Activated naive CD8-positive, alpha-beta T cell treated with anti-CD3 and anti-CD28 coated beads, Interleukin-2, amount 10 ng/mL, durations not matched to agents 7 days and 5 days (primary cell): ENCODE data around the gene ARHGEF12. TPM values are rescaled to one million over a fixed set of nuclear protein-coding genes. Genes with fewer than 3 reads are reported as not detected.

Experiments
- ATAC-seq: fragments of 150-1000 bp; cut with Tn5 transposase; one replicate; pipeline ENCODE4 v1.10.0; 2021; ENCODE audit warnings: low read depth, moderate library complexity
- POLR2A ChIA-PET: fragments of 350-600 bp; sonication (Branson Sonifier 250); formaldehyde crosslinking; loops from one replicate; lab custom pipeline; 2021; ENCODE audit warnings: antibody characterized with exemption; lab: Charles Lee
- DNase-seq: peaks from one replicate; pipeline ENCODE4 v3.0.0; 2021
- H3K27ac Mint-ChIP-seq: one replicate; pipeline ENCODE4 v1.8.0; 2022; ENCODE audit warnings: mild to moderate bottlenecking, mixed read lengths
- H3K27me3 Mint-ChIP-seq: one replicate; pipeline ENCODE4 v1.8.0; 2022; ENCODE audit warnings: mild to moderate bottlenecking, moderate library complexity, mixed read lengths
- H3K36me3 Mint-ChIP-seq: one replicate; pipeline ENCODE4 v1.8.0; 2021; ENCODE audit warnings: mild to moderate bottlenecking, mixed read lengths
- H3K4me1 Mint-ChIP-seq: one replicate; pipeline ENCODE4 v1.8.0; 2021; ENCODE audit warnings: mixed read lengths
- H3K4me3 Mint-ChIP-seq: one replicate; pipeline ENCODE4 v1.8.0; 2022; ENCODE audit warnings: mild to moderate bottlenecking, moderate library complexity, mixed read lengths
- H3K9me3 Mint-ChIP-seq: one replicate; pipeline ENCODE4 v1.8.0; 2021; ENCODE audit warnings: mixed read lengths
- total RNA-seq, 2 experiments: library from RNA; stranded (reverse); gene quantifications; one replicate each; pipeline ENCODE4 v1.2.3, GENCODE V29; 2021

Gene ARHGEF12
- total RNA-seq, 2 experiments from 2014 or later, result 14.7 to 15.8 TPM

- H3K9me3 Mint-ChIP-seq, result no peaks in the 10 kb centered on the region
- H3K27ac Mint-ChIP-seq, result no peak overlapping the region
- H3K36me3 Mint-ChIP-seq, result peaks cover 24% of the 10 kb centered on the region
- no peaks in the 10 kb centered on the region for H3K27me3 Mint-ChIP-seq
- no peaks in the 10 kb centered on the region for H3K4me1 Mint-ChIP-seq
- DNase-seq, result no peak
- H3K4me3 Mint-ChIP-seq, result no peak overlapping the region
- POLR2A ChIA-PET, result no interaction called here
- ATAC-seq, result no peak
Measured at GRCh38 chr11:120448240-120448639, 112.0 kb downstream of the ARHGEF12 start.

DNA sequence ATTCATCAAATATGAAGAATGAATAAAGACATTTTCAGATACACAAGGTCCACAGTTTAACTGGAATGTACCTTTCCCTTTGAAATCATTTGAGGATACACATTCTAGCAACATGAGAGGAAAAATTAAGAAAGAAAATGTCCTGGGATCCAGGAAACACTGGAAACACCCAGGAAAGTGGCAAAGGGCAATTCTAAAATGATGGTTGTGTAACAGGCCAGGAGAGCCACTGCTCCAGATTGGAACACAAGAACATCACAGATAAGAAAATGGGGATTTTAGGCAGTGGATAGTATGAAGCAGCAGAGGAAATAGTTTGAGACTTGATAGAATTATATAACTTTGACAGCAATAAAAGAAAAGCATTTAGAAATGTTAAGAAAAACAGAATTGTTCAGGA, 119.3 kb downstream of the ARHGEF12 start:
- POLR2A ChIA-PET, result no interaction called here
- Mint-ChIP-seq H3K36me3 (peaks cover 25% of the 10 kb centered on the region), H3K9me3 (no peaks in the 10 kb centered on the region), H3K27ac (no peak overlapping the region), H3K4me3 (no peak overlapping the region), H3K27me3 (no peaks in the 10 kb centered on the region), H3K4me1 (peaks cover 2% of the 10 kb centered on the region)
- ATAC-seq (no peak), DNase-seq (no peak)

DNA sequence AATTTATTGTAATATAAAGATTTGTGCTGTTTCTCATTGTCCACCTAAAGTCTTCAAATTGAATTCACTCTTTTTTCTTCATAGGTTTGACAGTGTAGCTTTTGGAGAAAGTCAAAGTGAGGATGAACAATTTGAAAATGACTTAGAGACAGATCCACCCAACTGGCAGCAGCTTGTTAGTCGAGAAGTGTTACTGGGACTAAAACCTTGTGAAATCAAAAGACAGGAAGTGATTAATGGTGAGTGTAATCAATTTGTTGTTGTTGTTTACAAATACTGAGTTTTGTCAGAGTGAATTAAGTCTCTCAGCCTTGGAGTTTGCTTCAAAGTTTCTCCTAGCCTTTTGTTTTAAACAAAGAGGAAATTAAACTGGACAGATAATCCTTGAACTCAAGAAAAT, 121.8 kb downstream of the ARHGEF12 start:
- Mint-ChIP-seq H3K4me1 (peaks cover 2% of the 10 kb centered on the region), H3K36me3 (peaks cover 24% of the 10 kb centered on the region), H3K27ac (no peak overlapping the region), H3K9me3 (no peaks in the 10 kb centered on the region), H3K27me3 (no peaks in the 10 kb centered on the region), H3K4me3 (no peak overlapping the region)
- ATAC-seq (no peak), DNase-seq (no peak)
- POLR2A ChIA-PET, result no interaction called here

DNA sequence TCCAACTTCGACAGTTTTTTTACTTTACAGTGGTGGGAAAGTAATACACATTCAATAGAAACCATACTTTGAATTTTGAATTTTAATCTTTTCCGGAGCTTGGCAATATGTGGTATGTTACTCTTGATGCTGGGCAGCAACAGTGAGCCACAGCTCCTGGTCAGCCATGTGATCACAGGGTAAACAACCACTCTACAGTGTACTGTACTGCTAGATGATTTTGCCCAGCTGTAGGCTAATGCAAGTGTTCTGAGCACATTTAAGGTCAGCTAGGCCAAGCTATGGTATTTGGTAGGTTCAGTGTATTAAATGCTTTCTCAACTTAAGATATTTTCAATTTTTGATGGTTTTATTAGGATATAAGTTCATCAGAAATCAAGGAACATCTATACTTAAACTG, 126.6 kb downstream of the ARHGEF12 start:
- no peak overlapping the region for H3K27ac Mint-ChIP-seq
- no peak for DNase-seq
- no peaks in the 10 kb centered on the region for H3K4me1 Mint-ChIP-seq
- H3K36me3 Mint-ChIP-seq, result peaks cover 16% of the 10 kb centered on the region
- H3K27me3 Mint-ChIP-seq, result no peaks in the 10 kb centered on the region
- ATAC-seq, result no peak
- no peaks in the 10 kb centered on the region for H3K9me3 Mint-ChIP-seq
- no peak overlapping the region for H3K4me3 Mint-ChIP-seq
- POLR2A ChIA-PET, result no interaction called here

- POLR2A ChIA-PET, result no interaction called here
- Mint-ChIP-seq H3K27me3 (no peaks in the 10 kb centered on the region), H3K27ac (no peak overlapping the region), H3K4me1 (no peaks in the 10 kb centered on the region), H3K9me3 (no peaks in the 10 kb centered on the region), H3K36me3 (peaks cover 19% of the 10 kb centered on the region), H3K4me3 (no peak overlapping the region)
- no peak for DNase-seq
- ATAC-seq, result no peak
Measured at GRCh38 chr11:120465921-120466534, 129.8 kb downstream of the ARHGEF12 start.

DNA sequence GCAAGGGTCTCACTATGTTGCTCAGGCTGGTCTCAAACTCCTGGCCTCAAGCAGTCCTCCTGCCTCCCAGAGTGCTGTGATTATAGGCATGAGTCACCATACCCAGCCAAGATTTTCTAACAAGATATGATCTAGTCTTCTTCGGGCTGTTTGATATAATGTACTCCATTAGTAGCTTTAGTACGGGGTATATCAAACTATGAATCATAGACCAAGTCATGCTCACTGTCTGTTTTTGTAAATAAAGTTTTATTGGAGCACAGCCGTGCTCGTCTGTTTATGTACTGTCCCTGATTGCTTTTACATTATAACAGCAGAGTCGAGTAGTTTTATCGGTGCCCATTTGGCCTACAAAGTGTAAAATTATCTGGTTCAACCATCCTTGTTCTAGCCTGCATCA, 131.4 kb downstream of the ARHGEF12 start:
- ATAC-seq, result no peak
- POLR2A ChIA-PET, result no interaction called here

DNA sequence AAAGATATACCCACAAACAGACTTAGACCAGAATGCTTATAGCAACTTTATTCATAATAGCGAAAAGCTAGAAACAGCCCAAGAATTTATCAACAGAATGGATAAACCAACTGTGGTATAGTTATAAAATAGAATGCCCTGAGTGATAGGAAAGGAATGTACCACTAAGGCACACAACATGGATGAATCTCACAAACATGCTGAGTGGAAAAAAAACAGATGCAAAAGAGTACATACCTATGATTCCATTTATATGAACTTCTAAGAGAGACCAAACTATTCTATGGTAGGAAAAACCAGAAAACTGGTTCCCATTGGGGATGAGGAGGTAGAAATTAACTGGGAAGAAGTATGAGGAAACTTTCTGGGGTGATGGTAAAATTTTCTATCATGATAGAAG, 134.9 kb downstream of the ARHGEF12 start:
- Mint-ChIP-seq H3K4me1 (no peaks in the 10 kb centered on the region), H3K9me3 (no peaks in the 10 kb centered on the region), H3K4me3 (no peak overlapping the region), H3K36me3 (peaks cover 7% of the 10 kb centered on the region), H3K27me3 (no peaks in the 10 kb centered on the region), H3K27ac (no peak overlapping the region)
- DNase-seq (no peak), ATAC-seq (no peak)
- POLR2A ChIA-PET, result no interaction called here

More for the DNA sequence above, 131.4 kb downstream of the ARHGEF12 start:
- Mint-ChIP-seq H3K4me3 (no peak overlapping the region), H3K4me1 (no peaks in the 10 kb centered on the region), H3K36me3 (peaks cover 11% of the 10 kb centered on the region), H3K27ac (no peak overlapping the region), H3K27me3 (no peaks in the 10 kb centered on the region), H3K9me3 (no peaks in the 10 kb centered on the region)
- DNase-seq, result no peak

GRCh38 chr11:120471994-120472393, 135.8 kb downstream of the ARHGEF12 start:
- H3K27ac Mint-ChIP-seq, result no peak overlapping the region
- no peaks in the 10 kb centered on the region for H3K4me1 Mint-ChIP-seq
- ATAC-seq (no peak), DNase-seq (no peak)
- POLR2A ChIA-PET, result no interaction called here
- peaks cover 7% of the 10 kb centered on the region for H3K36me3 Mint-ChIP-seq
- H3K9me3 Mint-ChIP-seq, result no peaks in the 10 kb centered on the region
- no peaks in the 10 kb centered on the region for H3K27me3 Mint-ChIP-seq
- no peak overlapping the region for H3K4me3 Mint-ChIP-seq

GRCh38 chr11:120473503-120473902, 137.3 kb downstream of the ARHGEF12 start:
- no peak overlapping the region for H3K4me3 Mint-ChIP-seq
- H3K9me3 Mint-ChIP-seq, result no peaks in the 10 kb centered on the region
- ATAC-seq, result no peak
- H3K36me3 Mint-ChIP-seq, result peaks cover 9% of the 10 kb centered on the region
- DNase-seq, result no peak
- no peak overlapping the region for H3K27ac Mint-ChIP-seq
- POLR2A ChIA-PET, result no interaction called here
- H3K4me1 Mint-ChIP-seq, result no peaks in the 10 kb centered on the region
- H3K27me3 Mint-ChIP-seq, result no peaks in the 10 kb centered on the region

- DNase-seq, result no peak
- POLR2A ChIA-PET, result no interaction called here
- H3K9me3 Mint-ChIP-seq, result no peaks in the 10 kb centered on the region
- H3K27ac Mint-ChIP-seq, result no peak overlapping the region
- H3K36me3 Mint-ChIP-seq, result peaks cover 10% of the 10 kb centered on the region
- no peak overlapping the region for H3K4me3 Mint-ChIP-seq
- H3K4me1 Mint-ChIP-seq, result peaks cover 5% of the 10 kb centered on the region
- no peaks in the 10 kb centered on the region for H3K27me3 Mint-ChIP-seq
- no peak for ATAC-seq
Measured at GRCh38 chr11:120482149-120482548, 145.9 kb downstream of the ARHGEF12 start.

- POLR2A ChIA-PET, result no interaction called here
- ATAC-seq (no peak), DNase-seq (no peak)
- Mint-ChIP-seq H3K4me1 (no peaks in the 10 kb centered on the region), H3K27me3 (peaks cover 2% of the 10 kb centered on the region), H3K36me3 (peaks cover 4% of the 10 kb centered on the region), H3K27ac (no peak overlapping the region), H3K4me3 (no peak overlapping the region), H3K9me3 (no peaks in the 10 kb centered on the region)
Measured at GRCh38 chr11:120484722-120485121, 148.5 kb downstream of the ARHGEF12 start.

DNA sequence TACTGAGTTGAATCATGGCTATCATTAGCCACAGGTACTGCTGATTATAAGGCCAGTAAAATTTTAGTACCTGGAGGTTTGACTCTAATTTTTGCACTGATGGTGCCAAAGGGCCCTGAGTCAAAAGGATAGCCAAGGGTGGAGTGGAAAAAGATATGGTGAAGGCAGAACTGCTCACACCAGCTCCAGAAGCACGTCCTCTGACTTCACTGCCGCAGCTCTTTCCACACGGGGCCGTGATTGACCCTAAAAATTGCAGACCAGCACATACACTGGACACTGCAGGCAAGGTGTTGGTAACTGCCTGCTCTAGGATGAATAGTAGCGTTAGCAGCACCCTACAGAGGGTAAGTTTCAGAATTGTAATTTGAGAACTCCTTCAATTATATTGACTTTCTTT, 149.9 kb downstream of the ARHGEF12 start:
- Mint-ChIP-seq H3K27ac (no peak overlapping the region), H3K36me3 (no peaks in the 10 kb centered on the region), H3K4me3 (no peak overlapping the region), H3K27me3 (peaks cover 2% of the 10 kb centered on the region), H3K9me3 (no peaks in the 10 kb centered on the region), H3K4me1 (no peaks in the 10 kb centered on the region)
- DNase-seq (no peak), ATAC-seq (no peak)
- POLR2A ChIA-PET, result no interaction called here

DNA sequence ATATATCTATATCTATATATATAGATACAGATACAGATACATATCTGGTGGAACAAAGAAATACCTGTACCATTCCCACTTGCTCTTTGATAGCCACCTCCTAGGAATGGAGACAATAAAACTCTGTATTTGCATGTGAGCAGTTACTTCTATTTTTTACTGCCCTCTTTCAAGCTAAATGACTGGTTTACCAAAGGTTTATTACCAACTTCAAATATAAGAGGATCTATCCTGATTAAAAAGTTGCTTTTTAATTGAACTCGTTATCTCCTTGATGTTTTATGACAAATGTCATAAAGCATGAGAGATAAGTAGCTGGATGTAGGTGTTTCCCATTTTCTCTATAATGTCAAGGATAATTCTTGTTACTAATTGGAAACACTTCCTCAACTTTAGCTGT, 153.6 kb downstream of the ARHGEF12 start:
- Mint-ChIP-seq H3K27me3 (peaks cover 2% of the 10 kb centered on the region), H3K4me3 (no peak overlapping the region), H3K9me3 (no peaks in the 10 kb centered on the region), H3K4me1 (no peaks in the 10 kb centered on the region), H3K36me3 (no peaks in the 10 kb centered on the region), H3K27ac (no peak overlapping the region)
- ATAC-seq (no peak), DNase-seq (no peak)
- POLR2A ChIA-PET, result no interaction called here

- Mint-ChIP-seq H3K36me3 (no peaks in the 10 kb centered on the region), H3K4me3 (no peak overlapping the region), H3K9me3 (no peaks in the 10 kb centered on the region), H3K4me1 (no peaks in the 10 kb centered on the region), H3K27ac (no peak overlapping the region), H3K27me3 (peaks cover 5% of the 10 kb centered on the region)
- POLR2A ChIA-PET, result interaction anchor here (1.2 kb wide), 1 partner anchor 157 kb away, joined by 3 read pairs; no protein-coding TSS in a partner anchor
- ATAC-seq (no peak), DNase-seq (no peak)
Measured at GRCh38 chr11:120492486-120492885, 156.3 kb downstream of the ARHGEF12 start.
